GM12873 (cell line): Measurements from ENCODE around the gene ITGA1.
A peak's percentile ranks its signal among the peaks of the same experiment; 100 is the strongest.

Source experiments
- CTCF ChIP-seq: IDR thresholded peaks from 2 replicates; pipeline ENCODE4 v1.5.1; 2012; ENCODE audit warnings: low read depth, mild to moderate bottlenecking, moderate library complexity, low read length, control low read depth; ENCODE audit not compliant: insufficient read depth; ENCODE audit errors: missing control alignments

Gene ITGA1

GRCh38 chr5:52925001-52925400, 137.3 kb downstream of the ITGA1 start:
- TF ChIP-seq CTCF: no peak

- TF ChIP-seq CTCF: no peak
Measured at GRCh38 chr5:52928689-52929088, 141.0 kb downstream of the ITGA1 start.

DNA sequence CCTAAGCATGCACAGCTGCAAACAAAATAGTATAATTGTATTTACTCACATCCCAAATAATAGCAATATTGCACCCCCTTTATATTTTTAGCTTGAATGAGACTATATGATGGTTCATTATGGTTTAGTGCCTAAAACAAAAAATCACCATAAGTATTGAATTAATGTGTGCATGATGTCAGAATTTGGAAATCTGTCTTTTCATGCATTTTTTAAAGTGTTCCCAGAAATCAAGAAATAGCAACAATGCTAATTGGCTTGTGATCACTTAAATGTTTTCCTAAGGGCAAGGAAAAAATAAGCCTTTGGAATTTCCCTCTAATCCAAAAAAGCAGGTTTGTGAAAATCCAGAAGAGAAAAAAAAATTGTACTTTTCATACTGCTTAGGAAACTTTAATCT, 150.5 kb downstream of the ITGA1 start:
- TF ChIP-seq CTCF: no peak

- peak; percentile 40 for TF ChIP-seq CTCF
Measured at GRCh38 chr5:52943285-52943684, 155.6 kb downstream of the ITGA1 start.

DNA sequence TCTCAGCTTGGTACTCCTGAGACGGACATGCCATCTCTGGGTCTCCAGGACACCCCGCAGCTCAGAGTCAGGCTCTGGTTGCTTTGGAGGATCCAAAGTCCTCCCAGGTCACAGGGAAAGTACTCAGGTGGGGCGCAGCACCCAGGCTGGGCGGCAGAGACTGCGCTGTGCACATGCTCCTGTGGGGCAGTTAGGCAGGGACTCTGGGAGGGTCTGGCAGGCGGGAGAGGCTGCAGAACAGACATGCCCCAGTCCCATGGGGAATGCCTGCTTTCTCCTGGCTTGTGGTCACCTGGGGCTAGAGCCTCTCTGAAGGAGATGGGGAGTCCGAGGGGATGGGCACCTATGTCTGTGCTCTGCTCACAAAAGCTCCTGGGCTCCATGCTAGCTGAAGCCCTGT, 156.1 kb downstream of the ITGA1 start:
- no peak for TF ChIP-seq CTCF

GRCh38 chr5:52945040-52945439, 157.3 kb downstream of the ITGA1 start:
- TF ChIP-seq CTCF: no peak

GRCh38 chr5:52947208-52947607, 159.5 kb downstream of the ITGA1 start:
- no peak for TF ChIP-seq CTCF
